Cardiac fibroblast (primary cell): ENCODE data around the gene ANKRD34B.

ENCODE experiments used
- DNase-seq, 2 donors: peaks; one replicate each; pipeline versions ENCODE4 v3.0.0 to v3.0.0-alpha.2; 2010; ENCODE audit warnings: low read depth in 2 of 2
- H3K4me3 ChIP-seq, 2 donors: replicated peaks in 1 of 2; 1 replicate in 1 of 2; 2 replicates in 1 of 2; pipeline ENCODE4 v1.5.1; 2011; ENCODE audit warnings: low read depth in 2 of 2, low read length in 2 of 2, mild to moderate bottlenecking in 2 of 2, moderate library complexity in 1 of 2
- CTCF ChIP-seq: IDR thresholded peaks from one replicate; pipeline ENCODE4 v1.5.1; 2011; ENCODE audit warnings: low read depth, mild to moderate bottlenecking, low read length, inconsistent platforms

ANKRD34B gene

GRCh38 chr5:80607832-80608231 lies 37.8 kb upstream of the ANKRD34B start:
- no peak for DNase-seq
- no peak overlapping the region for H3K4me3 ChIP-seq
- no peak for TF ChIP-seq CTCF

GRCh38 chr5:80607343-80607742 lies 37.3 kb upstream of the ANKRD34B start:
- DNase-seq: no peak
- H3K4me3 ChIP-seq: no peak overlapping the region
- no peak for TF ChIP-seq CTCF

GRCh38 chr5:80600943-80601693 lies 31.0 kb upstream of the ANKRD34B start:
- no peak for DNase-seq
- H3K4me3 ChIP-seq: no peak overlapping the region
- no peak for TF ChIP-seq CTCF

- no peak for DNase-seq
- no peak for TF ChIP-seq CTCF
- H3K4me3 ChIP-seq: no peak overlapping the region
Measured at GRCh38 chr5:80597500-80597899, 27.4 kb upstream of the ANKRD34B start.

- H3K4me3 ChIP-seq: no peak overlapping the region
- no peak for TF ChIP-seq CTCF
- DNase-seq: no peak
Measured at GRCh38 chr5:80594810-80595209, 24.7 kb upstream of the ANKRD34B start.

GRCh38 chr5:80592761-80593160 lies 22.7 kb upstream of the ANKRD34B start:
- TF ChIP-seq CTCF: no peak
- H3K4me3 ChIP-seq: no peak overlapping the region
- DNase-seq: no peak

- no peak overlapping the region for H3K4me3 ChIP-seq
- no peak for DNase-seq
- no peak for TF ChIP-seq CTCF
Measured at GRCh38 chr5:80592105-80592504, 22.0 kb upstream of the ANKRD34B start.
